ENCODE results near the gene CDK6.

GRCh38 chr7:92584953-92585352, 251.4 kb downstream of the CDK6 start:
- peak; percentile 10 for TF ChIP-seq POLR2A (IDR thresholded peaks at IDR 0.05)
- TF ChIP-seq, protein P1, sequence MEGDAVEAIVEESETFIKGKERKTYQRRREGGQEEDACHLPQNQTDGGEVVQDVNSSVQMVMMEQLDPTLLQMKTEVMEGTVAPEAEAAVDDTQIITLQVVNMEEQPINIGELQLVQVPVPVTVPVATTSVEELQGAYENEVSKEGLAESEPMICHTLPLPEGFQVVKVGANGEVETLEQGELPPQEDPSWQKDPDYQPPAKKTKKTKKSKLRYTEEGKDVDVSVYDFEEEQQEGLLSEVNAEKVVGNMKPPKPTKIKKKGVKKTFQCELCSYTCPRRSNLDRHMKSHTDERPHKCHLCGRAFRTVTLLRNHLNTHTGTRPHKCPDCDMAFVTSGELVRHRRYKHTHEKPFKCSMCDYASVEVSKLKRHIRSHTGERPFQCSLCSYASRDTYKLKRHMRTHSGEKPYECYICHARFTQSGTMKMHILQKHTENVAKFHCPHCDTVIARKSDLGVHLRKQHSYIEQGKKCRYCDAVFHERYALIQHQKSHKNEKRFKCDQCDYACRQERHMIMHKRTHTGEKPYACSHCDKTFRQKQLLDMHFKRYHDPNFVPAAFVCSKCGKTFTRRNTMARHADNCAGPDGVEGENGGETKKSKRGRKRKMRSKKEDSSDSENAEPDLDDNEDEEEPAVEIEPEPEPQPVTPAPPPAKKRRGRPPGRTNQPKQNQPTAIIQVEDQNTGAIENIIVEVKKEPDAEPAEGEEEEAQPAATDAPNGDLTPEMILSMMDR (IDR thresholded peaks at IDR 0.05), result no peak

Data from right lobe of liver (tissue), 4 donors.